CD1c-positive myeloid dendritic cell (primary cell): ENCODE data around the gene DNAJC8.
A peak's percentile ranks its signal among the peaks of the same experiment; 100 is the strongest.

Source experiments
- DNase-seq: peaks from one replicate; pipeline ENCODE4 v3.0.0-alpha.2; 2016; ENCODE audit errors: extremely low spot score

DNAJC8 gene

DNA sequence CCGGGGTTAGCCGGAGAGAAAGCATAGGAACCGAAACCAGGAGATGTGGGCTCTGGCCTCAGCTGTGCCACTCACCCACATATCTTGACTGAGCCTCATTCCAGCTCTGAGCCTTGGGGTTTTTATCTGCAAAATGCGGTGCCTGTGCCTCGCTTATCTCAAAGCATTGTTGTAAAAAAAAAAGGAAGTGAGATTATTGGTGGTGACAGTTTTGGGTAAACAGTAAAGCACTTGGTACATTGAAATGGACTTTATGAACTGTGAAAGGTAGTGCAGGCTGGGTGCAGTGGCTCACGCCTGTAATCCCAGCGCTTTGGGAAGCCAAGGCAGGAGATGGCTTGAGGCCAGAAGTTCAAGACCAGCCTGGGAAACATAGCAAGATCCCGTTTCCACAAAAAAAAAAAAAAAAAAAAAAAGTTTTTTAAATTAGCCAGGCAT is 60.1 kb downstream of the DNAJC8 start:
- DNase-seq: peak; percentile 94

- no peak for DNase-seq
These were observed 61.6 kb downstream of the DNAJC8 start for GRCh38 chr1:28171246-28171645.

DNA sequence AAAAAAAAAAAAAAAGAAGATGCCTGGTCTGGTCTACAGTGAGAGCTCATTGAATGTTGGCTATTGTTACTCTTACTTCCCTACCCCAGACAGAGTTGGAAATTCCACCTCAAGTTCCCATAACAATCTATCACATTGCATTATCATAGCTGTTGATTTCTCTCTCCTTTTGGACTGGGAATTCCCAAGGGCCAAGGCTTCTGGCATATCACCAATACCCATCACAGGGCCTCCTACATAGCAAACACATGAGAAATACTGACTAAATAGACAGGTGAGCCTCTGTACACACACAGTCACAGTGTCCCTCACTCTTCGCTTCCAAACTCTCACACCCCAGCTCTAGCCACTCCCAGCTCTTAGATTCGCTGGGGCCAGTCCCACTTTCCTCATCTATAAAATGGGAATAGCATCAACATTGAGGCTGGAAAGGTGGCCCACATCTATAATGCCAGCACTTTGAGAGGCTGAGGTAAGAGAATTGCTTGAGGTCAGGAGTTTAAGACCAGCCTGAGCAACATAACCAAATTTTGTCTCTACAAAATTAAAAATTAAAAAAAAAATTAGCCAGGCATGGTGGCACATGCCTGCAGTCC is 62.7 kb downstream of the DNAJC8 start:
- DNase-seq: peak; percentile 49

GRCh38 chr1:28163496-28164161 is 69.2 kb downstream of the DNAJC8 start:
- DNase-seq: no peak

- DNase-seq: no peak
These were observed 70.7 kb downstream of the DNAJC8 start for GRCh38 chr1:28162151-28162550.

- DNase-seq: peak; percentile 56
These were observed 71.1 kb downstream of the DNAJC8 start for GRCh38 chr1:28161751-28162150.

- peak; percentile 23 for DNase-seq
These were observed 72.0 kb downstream of the DNAJC8 start for GRCh38 chr1:28160782-28161266.

- DNase-seq: peak; percentile 68
These were observed 73.1 kb downstream of the DNAJC8 start for GRCh38 chr1:28159680-28160079.

- peak; percentile 35 for DNase-seq
These were observed 73.6 kb downstream of the DNAJC8 start for GRCh38 chr1:28159243-28159642.

DNA sequence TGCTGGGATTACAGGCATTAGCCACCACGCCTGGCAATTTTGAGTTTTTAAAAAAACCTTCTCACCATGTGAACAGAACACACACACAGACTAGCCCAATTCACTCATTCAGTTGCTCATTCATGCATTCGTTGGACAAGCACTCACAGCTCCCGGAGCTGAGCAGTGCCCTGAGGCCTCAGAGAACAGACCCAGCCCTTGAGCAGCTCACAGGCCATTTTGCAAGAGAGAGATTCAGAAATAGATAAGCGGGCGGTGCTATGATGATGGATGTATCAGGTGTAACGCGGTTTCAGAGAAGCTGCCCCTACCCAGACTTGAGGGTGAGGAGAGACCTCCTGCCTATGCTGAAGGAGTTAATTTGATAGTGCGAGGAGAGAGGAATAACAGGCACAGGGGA is 74.9 kb downstream of the DNAJC8 start:
- no peak for DNase-seq

GRCh38 chr1:28156821-28157220 is 76.0 kb downstream of the DNAJC8 start:
- peak; percentile 93 for DNase-seq

DNA sequence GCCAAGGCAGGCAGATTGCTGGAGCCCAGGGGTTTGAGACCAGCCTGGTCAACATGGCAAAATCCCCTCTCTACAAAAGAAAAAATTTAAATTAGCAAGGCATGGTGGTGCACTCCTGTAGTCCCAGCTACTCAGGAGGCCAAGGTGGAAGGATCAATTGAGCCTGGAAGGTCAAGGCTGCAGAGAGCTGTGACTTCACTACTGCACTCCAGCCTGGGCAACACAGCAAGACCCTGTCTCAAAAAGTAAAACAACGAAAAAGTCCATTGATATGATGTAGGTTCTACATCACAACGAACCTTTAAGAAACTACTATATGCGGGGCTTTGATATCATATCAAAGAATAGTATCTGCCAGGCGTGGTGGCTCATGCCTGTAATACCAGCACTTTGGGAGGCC is 77.2 kb downstream of the DNAJC8 start:
- DNase-seq: no peak

- peak; percentile 56 for DNase-seq
These were observed 78.7 kb downstream of the DNAJC8 start for GRCh38 chr1:28154078-28154594.
